NCI-H2081 (cell line): Measurements from ENCODE around the gene YAP1.
A peak's percentile ranks its signal among the peaks of the same experiment; 100 is the strongest.

ENCODE experiments used
- DNase-seq, 2 experiments: peaks; one replicate each; lab custom pipeline; 2025; lab: John Stamatoyannopoulos, UW

Gene YAP1

DNA sequence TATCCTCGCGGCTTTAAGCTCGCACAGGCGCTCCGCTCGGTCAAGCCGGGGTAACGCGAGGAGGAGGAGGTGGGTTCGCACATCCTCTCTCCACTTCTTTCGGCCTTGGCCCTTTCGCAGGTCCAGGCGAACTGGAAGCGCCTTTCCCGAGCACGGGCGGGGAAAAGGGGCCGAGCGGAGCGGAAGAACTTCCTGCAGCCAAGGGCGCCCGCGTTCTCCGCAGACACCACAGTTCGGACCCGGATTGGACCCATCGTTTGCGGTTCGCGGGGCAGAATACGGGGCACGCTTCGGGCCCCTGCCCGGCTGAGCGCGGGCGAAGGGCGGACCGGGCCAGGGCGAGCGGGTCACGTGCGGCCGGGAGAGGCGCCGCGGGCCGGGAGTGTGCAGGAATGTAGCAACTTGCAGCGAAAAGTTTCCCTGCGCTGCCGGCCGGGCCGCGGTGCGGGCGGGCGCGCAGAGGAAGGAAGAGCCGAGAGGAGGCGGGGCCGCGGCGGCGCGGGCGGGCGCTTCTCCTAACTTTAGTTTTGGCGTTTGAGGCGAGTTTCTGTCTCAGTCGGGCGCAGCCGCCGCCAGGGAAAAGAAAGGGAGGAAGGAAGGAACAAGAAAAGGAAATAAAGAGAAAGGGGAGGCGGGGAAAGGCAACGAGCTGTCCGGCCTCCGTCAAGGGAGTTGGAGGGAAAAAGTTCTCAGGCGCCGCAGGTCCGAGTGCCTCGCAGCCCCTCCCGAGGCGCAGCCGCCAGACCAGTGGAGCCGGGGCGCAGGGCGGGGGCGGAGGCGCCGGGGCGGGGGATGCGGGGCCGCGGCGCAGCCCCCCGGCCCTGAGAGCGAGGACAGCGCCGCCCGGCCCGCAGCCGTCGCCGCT is at the start of gene YAP1:
Gene YAP1 (plus strand): TSS at position 552 of the 865 bp plus-strand sequence. CDS start 402 bp downstream, outside the sequence.
- DNase-seq = no peak

DNA sequence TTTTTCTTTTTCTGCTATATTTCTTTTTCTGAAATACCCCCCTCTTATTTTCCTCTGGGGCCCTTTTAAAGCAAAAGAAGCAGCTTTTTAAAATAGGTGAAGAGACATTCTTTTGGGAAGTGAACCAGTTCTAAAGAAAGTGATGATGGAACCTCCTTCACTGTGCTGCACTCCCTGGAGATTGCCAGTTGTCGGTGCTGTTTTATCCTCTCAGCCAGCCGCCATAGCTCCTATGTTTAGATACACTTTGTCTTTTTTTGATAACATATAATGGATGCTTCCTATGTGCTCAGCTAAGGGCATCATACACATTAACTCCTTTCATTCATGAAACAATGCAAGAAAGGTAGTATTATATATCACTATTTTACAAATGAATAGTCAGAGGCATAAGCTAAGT is 49.0 kb upstream of the YAP1 start:
- no peak for DNase-seq

DNA sequence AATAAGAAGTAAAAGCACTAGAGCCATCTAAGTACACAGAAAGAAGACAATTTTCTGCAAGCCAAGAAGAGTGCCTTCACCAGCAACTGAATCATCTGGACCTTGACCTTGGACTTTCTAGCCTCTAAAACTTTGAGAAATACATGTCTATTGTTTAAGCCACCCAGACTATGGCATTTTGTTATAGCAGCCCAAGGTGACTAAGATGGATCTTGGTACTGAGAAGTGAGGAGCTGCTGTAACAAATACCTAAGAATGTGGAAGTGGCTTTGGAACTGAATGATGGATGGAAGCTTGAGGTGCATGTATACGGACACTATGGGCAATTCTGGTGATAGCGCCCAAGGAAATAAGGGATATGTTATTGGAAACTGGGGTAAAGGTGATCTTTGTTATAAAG is 48.1 kb upstream of the YAP1 start:
- no peak for DNase-seq

DNA sequence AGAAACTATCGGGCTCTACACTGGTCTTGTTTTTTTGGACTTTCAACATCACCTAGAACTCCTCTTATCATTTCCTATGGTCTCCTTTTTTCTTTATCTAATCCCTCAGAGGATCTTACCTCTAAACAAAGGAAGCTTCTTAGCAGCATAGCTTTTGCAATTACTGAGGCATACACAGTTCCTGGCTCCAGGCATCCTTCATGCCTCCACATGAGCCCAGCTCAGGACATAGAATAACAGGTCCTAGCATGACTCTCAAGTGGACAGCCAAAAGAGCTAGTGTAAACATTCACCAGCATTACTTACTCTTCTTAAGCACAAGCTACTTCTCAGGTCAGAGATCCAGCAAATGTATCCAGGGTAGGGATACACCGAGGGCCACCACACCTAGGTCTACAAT is 45.9 kb upstream of the YAP1 start:
- DNase-seq = no peak

DNA sequence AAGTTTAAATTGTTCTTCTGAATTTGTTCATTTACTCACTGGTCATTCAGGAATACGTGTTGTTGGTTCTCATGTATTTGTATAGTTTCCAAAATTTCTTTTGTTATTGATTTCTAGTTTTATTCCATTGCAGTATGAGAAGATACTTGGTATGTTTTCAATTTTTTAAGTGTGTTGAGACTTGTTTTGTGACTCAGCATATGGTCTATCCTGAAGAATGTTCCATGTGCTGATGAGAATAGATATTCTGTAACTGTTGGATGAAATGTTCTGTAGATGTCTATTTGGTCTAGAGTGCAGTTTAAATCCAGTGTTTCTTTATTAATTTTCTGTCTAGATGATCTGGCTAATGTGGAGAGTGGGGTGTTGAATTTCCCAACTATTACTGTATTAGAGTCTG is 39.5 kb upstream of the YAP1 start:
- no peak for DNase-seq

DNA sequence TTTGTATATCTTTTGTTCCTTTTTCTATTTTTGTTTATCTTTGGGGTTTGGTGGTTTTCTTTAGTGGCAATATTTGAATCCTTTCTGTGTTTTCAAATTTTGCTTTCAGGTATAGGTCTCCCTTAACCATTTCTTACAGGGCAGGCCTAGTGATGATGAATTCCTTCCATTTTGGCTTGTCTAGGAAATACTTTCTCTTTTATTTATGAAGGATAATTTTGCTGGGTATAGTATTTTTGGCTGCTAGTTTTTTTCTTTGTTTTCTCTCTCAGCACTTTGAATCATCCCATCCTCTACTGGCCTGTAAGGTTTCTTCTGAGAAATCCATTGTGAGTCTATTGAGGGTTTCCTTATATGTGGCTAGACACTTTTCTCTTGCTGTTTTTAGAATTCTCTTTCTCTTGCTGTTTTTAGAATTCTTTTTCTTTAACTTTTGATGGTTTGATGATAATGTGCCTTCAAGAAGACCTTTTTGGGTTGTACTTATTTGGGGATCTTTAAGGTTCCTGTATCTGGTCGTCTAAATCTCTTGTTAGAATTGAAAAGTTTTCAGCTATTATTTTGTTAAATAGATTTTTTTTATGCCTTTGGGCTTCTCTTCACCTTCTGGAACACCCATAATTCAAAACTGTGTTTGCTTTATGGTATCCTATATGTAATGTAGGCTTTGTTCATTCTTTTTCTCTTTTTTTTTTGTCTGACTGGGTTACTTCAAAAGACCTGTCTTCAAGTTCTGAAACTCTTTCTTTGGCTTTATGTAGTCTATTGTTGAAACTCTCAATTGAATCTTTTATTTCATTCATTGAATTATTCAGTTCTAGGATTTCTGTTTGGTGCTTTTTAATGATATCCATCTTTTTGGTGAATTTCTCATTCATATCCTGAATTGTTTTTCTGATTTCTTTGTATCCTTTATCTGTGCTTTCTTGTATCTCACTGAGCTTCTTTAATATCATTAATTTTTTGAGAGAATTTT is 38.5 kb upstream of the YAP1 start:
- DNase-seq = no peak

DNA sequence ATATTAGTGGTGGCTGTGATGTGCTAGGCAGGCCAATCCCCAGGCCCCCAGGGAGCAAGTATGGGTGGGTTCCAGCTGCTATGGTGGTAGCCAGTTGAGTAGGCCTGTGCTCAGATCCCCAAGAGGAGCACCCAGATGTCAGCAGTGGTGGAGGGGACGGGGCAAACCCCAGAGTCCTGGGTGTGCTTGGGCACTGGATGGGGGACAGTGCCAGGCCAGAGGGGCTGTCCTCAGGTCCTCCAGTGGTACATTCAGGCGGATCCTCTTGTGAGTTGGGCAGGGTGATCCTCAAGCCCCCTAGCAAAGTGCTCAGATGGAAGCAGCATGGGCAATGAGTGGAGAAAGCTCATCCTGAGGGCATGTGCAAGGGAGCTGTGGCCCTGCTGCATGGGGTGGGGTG is 37.0 kb upstream of the YAP1 start:
- no peak for DNase-seq

DNA sequence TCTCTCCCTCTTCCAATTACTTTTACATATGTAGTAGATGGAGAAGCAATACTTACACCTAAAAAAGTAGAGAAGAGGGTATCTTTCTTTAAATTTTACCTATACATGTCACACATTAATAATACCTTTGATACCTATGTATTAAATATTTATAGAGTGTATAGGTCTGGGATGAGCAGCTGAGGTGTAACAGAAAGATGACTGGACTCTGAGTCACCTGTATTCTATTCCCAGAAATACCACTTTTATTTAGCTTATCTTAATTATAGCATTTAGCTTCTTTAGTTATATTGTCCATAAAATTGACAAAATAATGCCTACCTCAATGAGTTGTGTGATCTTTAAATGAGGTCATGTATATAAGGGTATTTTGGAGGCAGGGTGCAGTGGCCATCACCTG is 30.6 kb upstream of the YAP1 start:
- no peak for DNase-seq

DNA sequence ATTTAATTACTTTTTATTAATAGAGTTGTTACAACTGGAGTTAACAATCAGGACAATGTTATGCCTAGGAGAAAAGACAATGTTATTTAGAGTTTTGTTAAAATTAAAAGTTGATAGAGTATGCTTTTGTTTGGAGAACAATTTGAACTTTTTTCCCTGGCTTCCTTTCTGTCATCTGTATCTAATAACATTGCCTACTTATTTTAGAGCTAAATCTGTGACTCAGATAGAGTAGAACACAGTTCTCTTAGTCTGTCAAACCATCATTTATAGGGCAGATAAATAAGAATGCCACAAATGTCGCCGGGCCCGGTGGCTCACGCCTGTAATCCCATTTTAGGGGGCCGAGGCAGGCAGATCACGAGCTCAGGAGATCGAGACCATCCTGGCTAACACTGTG is 28.9 kb upstream of the YAP1 start:
- DNase-seq = no peak

DNA sequence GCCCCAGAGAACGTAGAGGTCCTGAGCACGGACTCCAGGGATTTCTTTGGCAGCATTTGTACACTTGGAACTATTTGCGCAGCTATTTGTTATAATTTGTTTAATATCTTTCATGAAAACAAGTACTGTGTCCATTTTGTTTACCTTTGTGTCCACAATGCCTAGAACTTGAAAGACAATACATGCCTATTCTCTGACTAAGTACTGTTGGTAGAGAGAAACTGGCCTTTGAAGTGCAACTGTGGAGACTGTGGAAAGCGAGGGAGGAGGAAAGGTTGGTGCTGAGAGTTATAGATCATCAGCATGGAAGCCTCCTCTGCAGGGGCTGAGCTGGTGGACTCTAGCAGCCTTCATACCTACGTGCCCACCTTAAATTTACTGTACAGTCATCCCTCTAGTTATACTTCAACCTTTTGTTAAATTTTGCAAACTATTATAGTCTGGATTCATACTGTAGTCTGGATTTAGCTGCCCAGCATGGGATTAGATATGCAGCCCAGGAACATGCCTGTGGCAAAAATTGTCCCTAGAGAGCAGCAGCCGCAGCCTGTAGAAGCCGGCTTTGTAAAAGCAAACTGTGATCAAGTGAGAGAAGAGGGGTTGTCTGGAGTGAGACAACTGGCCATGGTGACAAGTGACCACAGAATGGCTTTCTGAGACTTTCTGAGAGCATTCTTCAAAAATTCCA is 24.2 kb upstream of the YAP1 start:
- no peak for DNase-seq

DNA sequence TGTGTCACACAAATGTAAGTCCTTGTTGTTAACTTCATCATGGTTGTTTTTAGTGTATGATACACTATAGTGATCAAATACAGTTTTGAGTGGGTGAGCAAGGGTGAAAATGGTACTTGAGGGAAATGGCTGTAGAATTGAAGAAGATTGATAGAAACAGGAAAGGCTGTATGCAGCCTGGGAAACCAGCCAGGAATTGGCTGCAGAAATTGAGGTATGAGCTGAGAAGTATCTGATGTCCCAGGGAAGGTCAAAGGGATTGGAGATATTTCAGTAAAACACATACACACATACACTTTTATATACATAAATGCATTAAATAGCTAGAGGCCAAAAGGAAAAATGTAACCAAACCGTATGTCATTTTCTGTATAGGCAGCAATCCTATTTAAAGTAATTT is 13.1 kb upstream of the YAP1 start:
- DNase-seq = no peak

DNA sequence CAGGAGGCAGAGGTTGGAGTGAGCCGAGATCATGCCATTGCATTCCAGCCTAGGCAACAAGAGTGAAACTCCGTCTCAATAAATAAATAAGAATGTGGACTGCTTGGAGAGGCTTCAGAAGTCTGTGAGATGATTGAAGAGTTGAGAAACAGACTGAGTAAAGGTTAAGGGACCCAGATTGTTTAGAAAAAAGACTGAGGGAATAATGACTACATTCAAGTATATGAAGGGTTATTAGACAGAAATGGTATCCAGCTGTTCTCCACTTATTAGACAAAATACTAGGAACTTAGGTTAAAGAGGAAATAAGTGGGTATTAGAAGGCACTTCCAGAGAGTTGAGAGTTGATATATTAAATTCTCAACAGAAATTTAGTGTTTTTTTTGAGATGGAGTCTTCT is 10.5 kb upstream of the YAP1 start:
- DNase-seq = no peak

DNA sequence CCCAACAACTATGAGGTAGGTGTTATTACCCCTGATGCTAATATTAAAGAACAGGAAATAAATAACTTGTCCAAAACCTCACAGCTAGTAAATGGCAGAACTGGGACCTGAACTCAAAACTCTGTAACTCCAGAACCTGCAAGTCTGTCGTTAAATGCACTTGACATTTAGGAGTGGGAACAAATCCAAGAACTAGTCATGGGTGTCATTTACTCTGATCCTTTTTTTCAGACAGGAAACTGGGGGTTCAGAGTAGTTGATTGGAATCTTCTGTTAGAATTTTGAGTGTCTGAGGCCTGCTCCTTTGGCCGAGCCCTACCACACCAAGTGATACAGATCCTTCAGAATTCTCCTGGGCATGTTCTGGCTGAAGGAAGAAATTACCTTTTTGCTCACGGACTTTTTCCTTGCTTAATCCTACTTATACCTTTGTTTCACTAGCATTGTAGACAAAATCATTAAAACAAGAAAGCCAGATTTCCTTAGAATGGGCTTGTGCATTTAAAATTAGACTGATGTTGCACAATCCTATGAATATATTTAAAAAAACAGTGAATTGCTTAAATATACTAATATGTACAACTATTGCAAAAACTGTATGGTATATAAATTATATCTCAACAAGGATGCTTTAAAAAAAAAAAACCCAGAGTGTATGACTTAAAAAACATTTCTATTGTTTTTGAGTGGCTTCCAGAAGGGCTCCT is 1.4 kb upstream of the YAP1 start:
- DNase-seq = no peak

DNA sequence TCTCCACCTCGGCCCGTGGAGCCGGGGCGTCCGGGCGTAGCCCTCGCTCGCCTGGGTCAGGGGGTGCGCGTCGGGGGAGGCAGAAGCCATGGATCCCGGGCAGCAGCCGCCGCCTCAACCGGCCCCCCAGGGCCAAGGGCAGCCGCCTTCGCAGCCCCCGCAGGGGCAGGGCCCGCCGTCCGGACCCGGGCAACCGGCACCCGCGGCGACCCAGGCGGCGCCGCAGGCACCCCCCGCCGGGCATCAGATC is 439 bp downstream of the YAP1 start:
- DNase-seq = no peak

DNA sequence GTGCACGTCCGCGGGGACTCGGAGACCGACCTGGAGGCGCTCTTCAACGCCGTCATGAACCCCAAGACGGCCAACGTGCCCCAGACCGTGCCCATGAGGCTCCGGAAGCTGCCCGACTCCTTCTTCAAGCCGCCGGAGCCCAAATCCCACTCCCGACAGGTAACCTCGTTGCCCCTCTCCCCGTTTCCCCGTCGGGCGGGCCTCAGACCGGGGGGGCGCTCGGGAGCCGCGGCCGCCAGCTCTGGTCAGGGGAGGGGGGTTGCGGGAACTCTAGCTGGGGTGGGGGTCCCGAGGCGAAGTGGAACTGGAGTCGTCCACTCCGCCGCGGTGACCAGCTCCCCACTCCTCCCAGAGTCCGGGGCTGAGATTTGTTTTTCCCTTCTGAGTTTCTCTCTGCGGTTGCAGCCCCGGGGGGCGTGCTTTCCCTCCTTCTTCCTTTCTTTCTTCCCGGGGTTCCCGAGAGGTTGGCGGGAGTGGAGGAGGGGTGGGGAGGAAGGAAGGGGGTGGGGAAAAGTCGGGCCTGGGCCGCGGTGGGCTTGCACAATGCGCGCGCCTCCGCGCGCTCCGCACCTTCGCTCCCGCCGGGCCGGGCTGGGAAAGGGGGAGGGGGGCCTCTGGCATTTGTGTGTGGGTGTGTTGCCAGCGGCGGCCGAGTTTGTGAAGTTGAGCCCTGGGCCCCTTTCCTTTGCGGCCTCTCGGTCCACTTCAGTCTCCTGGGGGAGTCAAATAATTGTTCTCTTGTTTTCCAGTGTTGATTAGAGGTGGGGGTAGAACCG is 952 bp downstream of the YAP1 start:
- DNase-seq = peak; percentile 3 to 6

DNA sequence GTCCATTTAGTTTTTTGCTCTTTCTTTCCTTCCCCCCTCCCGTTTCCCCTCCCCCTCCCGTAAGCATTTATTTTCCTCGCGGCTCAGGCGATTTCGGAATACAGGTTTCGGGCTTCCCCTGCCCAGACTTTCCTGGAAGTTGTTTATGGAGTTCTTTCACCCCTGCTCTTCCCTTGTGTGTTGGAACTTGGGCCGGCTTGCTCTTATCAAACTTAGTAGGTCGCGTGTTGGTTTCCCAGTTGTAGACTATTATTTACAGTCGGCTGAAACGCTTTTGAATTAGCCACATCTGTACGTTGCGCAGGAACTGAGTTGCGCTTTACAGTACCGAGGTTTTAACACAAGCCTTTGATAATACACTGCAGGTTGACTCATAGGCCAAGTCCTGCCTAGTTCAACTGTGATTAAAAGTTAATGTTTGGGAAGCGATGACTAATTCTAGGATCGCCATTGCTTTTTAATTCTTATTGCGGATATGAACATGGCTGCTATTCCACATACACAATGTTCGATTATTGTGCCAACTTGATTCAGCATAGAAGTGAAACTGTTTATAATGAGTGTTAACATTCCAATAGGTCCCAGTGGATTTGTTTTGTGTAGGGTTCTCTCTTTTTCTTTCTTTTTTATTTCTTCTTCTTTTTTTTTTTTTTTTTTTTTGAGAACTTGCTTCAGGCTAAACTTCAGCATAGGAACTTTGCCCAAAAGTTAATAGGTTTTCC is 1.7 kb downstream of the YAP1 start:
- no peak for DNase-seq

DNA sequence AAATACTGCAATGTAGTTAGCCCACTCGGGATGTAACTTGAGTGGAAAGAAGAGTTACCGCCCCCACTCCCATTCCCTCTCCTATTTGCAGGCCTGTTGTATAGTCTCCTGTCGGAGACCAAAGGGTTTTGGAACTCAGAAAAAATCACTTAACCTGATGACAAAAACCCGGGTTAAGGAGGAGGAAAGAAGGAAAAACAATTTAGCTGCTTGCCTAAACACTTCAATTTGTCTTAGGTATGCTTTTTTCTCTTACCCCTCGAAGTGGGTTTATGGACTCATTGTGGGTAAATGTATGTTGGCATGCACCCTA is 2.2 kb downstream of the YAP1 start:
- no peak for DNase-seq

DNA sequence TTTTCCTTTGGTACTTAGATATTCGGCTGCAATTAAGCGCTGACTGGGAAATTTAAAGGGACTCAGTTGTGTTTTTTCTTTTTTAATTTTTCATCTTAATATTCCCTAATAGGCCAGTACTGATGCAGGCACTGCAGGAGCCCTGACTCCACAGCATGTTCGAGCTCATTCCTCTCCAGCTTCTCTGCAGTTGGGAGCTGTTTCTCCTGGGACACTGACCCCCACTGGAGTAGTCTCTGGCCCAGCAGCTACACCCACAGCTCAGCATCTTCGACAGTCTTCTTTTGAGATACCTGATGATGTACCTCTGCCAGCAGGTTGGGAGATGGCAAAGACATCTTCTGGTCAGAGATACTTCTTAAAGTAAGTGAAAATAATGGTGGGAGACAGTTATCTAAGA is 3.8 kb downstream of the YAP1 start:
- DNase-seq = no peak

DNA sequence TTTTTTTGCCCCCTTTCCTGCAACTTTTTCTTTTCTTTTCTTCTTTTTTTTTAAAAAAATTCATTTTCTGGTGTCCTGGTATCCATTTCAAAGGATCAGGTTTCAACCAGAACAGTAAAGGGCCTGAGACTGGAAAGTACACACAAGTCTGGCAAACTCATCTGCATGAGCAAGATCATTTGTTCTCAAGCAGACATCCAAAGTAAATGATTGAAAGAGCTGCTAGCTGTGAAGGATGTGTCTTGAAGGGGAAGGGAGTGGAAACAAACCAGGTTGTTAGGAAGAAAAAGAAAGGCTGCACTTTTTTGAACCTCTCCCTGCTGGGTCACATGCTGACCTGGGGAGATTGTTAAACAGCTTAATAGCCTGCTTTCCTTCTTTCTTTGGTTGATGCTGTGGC is 5.3 kb downstream of the YAP1 start:
- DNase-seq = no peak

DNA sequence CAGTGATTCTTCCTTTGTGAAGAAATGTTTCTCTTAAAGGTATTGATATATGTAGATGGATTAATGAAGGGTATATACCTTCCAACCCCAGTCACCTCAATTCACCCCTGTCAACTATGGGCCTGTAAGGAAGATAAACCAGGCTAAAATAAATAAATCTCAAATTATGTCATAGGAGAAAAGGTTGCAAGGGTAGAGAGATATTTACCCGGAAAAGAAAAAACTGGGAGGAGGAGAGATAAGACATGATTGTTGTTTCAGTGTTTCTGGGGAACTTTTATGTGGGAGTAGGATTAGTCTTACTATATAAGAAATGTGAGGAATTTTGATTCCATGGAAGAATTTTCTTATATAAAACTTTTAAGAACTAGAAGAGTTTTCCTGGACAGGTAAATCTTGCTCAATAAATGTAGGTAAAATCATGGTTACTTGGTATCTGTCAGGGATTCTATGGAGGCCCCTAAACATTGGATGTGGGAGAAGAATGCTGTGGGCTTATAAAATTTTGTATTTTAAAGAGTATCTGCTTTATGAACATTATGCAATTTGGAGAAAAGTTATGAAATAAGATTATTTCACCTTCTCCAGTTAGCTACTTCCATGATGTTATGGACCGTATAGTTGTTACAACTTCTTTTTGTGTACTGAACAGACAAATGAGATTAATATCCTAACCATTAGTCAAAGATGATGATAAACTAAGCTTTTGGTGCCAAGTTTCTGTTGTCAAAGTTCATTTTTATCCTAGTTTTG is 6.4 kb downstream of the YAP1 start:
- DNase-seq = no peak
